HepG2 (cell line): Measurements from ENCODE around the gene COASY. TPM values are rescaled to one million over a fixed set of nuclear protein-coding genes. Genes with fewer than 3 reads are reported as not detected.

Experiments used
- ATAC-seq: fragments of 200-7000 bp; cut with Tn5 transposase; 3 replicates; pipeline ENCODE4 v1.9.1; 2020; ENCODE audit warnings: mild to moderate bottlenecking, moderate library complexity
- BruUV-seq: library from RNA; stranded (reverse); fragments of 400-500 nt; replicated peaks from 2 replicates; lab custom pipeline; 2021; lab: Mats Ljungman, UMichigan
- CTCF ChIA-PET: fragments of 300-600 bp; formaldehyde crosslinking; extraction: SDS; loops from one replicate; lab custom pipeline; 2021; ENCODE audit warnings: low total read pairs, inconsistent platforms, low intra/inter-chr PET ratio; lab: Yijun Ruan, JAX
- POLR2A ChIA-PET: fragments of 350-600 bp; sonication (Branson Sonifier 250); formaldehyde crosslinking; loops from one replicate; lab custom pipeline; 2020; ENCODE audit warnings: antibody characterized with exemption, inconsistent platforms; lab: Yijun Ruan, JAX
- DNase-seq: peaks from one replicate; pipeline ENCODE4 v3.0.0-alpha.2; 2015; ENCODE audit warnings: low spot score
- FAIRE-seq: peaks from 3 replicates; lab custom pipeline; 2011; peaks lifted over from hg19 to GRCh38; lab: Jason Lieb, UNC
- H2AFZ ChIP-seq: one replicate; pipeline ENCODE4 v1.6.1; 2011; ENCODE audit warnings: low read length, inconsistent platforms
- H3K27ac ChIP-seq: fragments of 300-600 bp; 3 replicates; pipeline ENCODE4 v1.8.0; 2011; ENCODE audit warnings: mixed run types, mild to moderate bottlenecking, mixed read lengths, low read length, inconsistent platforms; ENCODE audit not compliant: insufficient read depth; ENCODE audit errors: extremely low read length
- H3K27me3 ChIP-seq, 2 experiments: fragments of 200-600 bp in 1 of 2; 2 replicates in 1 of 2; 3 replicates in 1 of 2; pipeline versions ENCODE4 v1.6.0 to v1.8.0; 2011; ENCODE audit warnings: low read length in 2 of 2, mild to moderate bottlenecking in 2 of 2, moderate library complexity in 2 of 2, inconsistent platforms in 1 of 2; ENCODE audit not compliant: insufficient read depth in 2 of 2, control insufficient read depth in 1 of 2
- H3K36me3 ChIP-seq, 2 experiments: fragments of 200-600 bp in 1 of 2; replicated peaks in 1 of 2; 2 replicates in 1 of 2; 3 replicates in 1 of 2; pipeline versions ENCODE4 v1.5.1 to v1.8.0; 2011; ENCODE audit warnings: low read length in 2 of 2, inconsistent platforms in 1 of 2; ENCODE audit not compliant: insufficient read depth in 2 of 2, control insufficient read depth in 1 of 2
- H3K4me1 ChIP-seq: 2 replicates; pipeline ENCODE4 v1.5.1; 2012; ENCODE audit warnings: low read length, inconsistent platforms; ENCODE audit not compliant: insufficient read depth
- H3K4me2 ChIP-seq: 2 replicates; pipeline ENCODE4 v1.6.0; 2011; ENCODE audit warnings: low read depth, low read length, inconsistent platforms
- H3K4me3 ChIP-seq, 3 experiments: fragments of 200-600 bp in 1 of 3; sonication (generic), shearing (Covaris generic) in 1 of 3; replicated peaks in 1 of 3; 2 replicates each; pipeline ENCODE4 v1.5.1; 2011 to 2016; ENCODE audit warnings: low read length in 3 of 3, inconsistent platforms in 2 of 3, low read depth in 2 of 3, mild to moderate bottlenecking in 2 of 3, control low read depth in 1 of 3, mixed read lengths in 1 of 3; ENCODE audit not compliant: insufficient read depth in 1 of 3
- H3K79me2 ChIP-seq: one replicate; pipeline ENCODE4 v1.6.1; 2011; ENCODE audit warnings: low read length, inconsistent platforms; ENCODE audit not compliant: insufficient read depth
- H3K9ac ChIP-seq: 2 replicates; pipeline ENCODE4 v1.6.0; 2011; ENCODE audit warnings: mild to moderate bottlenecking, low read depth, low read length, inconsistent platforms; ENCODE audit not compliant: insufficient read depth
- H3K9me3 ChIP-seq: 2 replicates; pipeline ENCODE4 v1.5.1; 2012; ENCODE audit warnings: mild to moderate bottlenecking, low read length
- H4K20me1 ChIP-seq: 2 replicates; pipeline ENCODE4 v1.6.0; 2011; ENCODE audit warnings: inconsistent platforms, mild to moderate bottlenecking, low read length, moderate library complexity; ENCODE audit not compliant: insufficient read depth
- EHMT2 ChIP-seq: fragments of 200-600 bp; sonication (generic); IDR thresholded peaks from 2 replicates; pipeline ENCODE4 v1.7.0; 2017; ENCODE audit warnings: antibody characterized with exemption, low read depth, low read length, borderline replicate concordance
- KDM3A ChIP-seq: IDR thresholded peaks from 2 replicates; pipeline ENCODE4 v1.6.1; 2018; ENCODE audit warnings: low read depth, missing compliant biosample characterization
- KLF13 ChIP-seq: sonication (generic); formaldehyde crosslinking; IDR thresholded peaks from 2 replicates; pipeline ENCODE4 v1.4.0; 2020; ENCODE audit warnings: mild to moderate bottlenecking, missing genetic modification reagents
- MYNN ChIP-seq: sonication (generic); formaldehyde crosslinking; IDR thresholded peaks from 2 replicates; pipeline ENCODE4 v1.4.0; 2020; ENCODE audit warnings: mild to moderate bottlenecking, low read depth, missing genetic modification reagents
- PHF21A ChIP-seq: sonication (generic); formaldehyde crosslinking; IDR thresholded peaks from 2 replicates; pipeline ENCODE4 v1.5.0; 2020; ENCODE audit warnings: mild to moderate bottlenecking, missing genetic modification reagents
- PLRG1 ChIP-seq: fragments of 450-650 bp; conservative IDR thresholded peaks from 2 replicates; pipeline ENCODE4 v1.6.1; 2016
- POGZ ChIP-seq: sonication (generic); formaldehyde crosslinking; IDR thresholded peaks from 2 replicates; pipeline ENCODE4 v1.4.0; 2020; ENCODE audit warnings: mild to moderate bottlenecking, missing genetic modification reagents
- SALL2 ChIP-seq: sonication (generic); formaldehyde crosslinking; IDR thresholded peaks from 2 replicates; pipeline ENCODE4 v1.8.1; 2023; ENCODE audit warnings: mild to moderate bottlenecking, missing genetic modification reagents, inconsistent platforms
- TBX3 ChIP-seq: fragments of 450-650 bp; IDR thresholded peaks from 2 replicates; pipeline ENCODE4 v1.6.1; 2017; ENCODE audit warnings: antibody characterized with exemption, mild to moderate bottlenecking, inconsistent platforms, borderline replicate concordance
- ZFP82 ChIP-seq: sonication (generic); formaldehyde crosslinking; IDR thresholded peaks from 2 replicates; pipeline ENCODE4 v1.5.1; 2020; ENCODE audit warnings: mild to moderate bottlenecking, missing genetic modification reagents, borderline replicate concordance
- ZNF383 ChIP-seq: sonication (generic); formaldehyde crosslinking; IDR thresholded peaks from 2 replicates; pipeline ENCODE4 v1.4.0; 2020; ENCODE audit warnings: missing genetic modification reagents, mild to moderate bottlenecking, borderline replicate concordance
- ZNF589 ChIP-seq: sonication (generic); formaldehyde crosslinking; conservative IDR thresholded peaks from 2 replicates; pipeline ENCODE4 v1.8.0; 2022; ENCODE audit warnings: mild to moderate bottlenecking, moderate library complexity, missing genetic modification reagents
- ZNF646 ChIP-seq: sonication (generic); formaldehyde crosslinking; IDR thresholded peaks from 2 replicates; pipeline ENCODE4 v1.9.0; 2021; ENCODE audit warnings: mild to moderate bottlenecking, missing genetic modification reagents
- ZNF768 ChIP-seq: sonication (generic); formaldehyde crosslinking; IDR thresholded peaks from 2 replicates; pipeline ENCODE4 v1.4.0; 2020; ENCODE audit warnings: missing genetic modification reagents
- ZNF891 ChIP-seq: sonication (generic); formaldehyde crosslinking; IDR thresholded peaks from 2 replicates; pipeline ENCODE4 v1.5.0; 2020; ENCODE audit warnings: mild to moderate bottlenecking, missing genetic modification reagents
- WGBS: methylation state at CpG from one replicate; pipeline ENCODE4 v1.1.6; 2017; ENCODE audit warnings: low lambda C conversion rate; 5-methylcytosine and 5-hydroxymethylcytosine counted together
- in situ Hi-C: cut with HindIII; loops from 2 replicates; pipeline ENCODE4 v1.10.0; 2017; ENCODE audit warnings: low pct_unique_long_range_greater_than_20kb; ENCODE audit not compliant: extremely low pct_ligation_motif_present
- intact Hi-C: fragments of 100-400 bp; cut with micrococcal nuclease; formaldehyde crosslinking; loops from one replicate; pipeline ENCODE4 v1.10.0; 2022; ENCODE audit not compliant: unreplicated experiment
- polyA plus RNA-seq, 8 experiments: library from polyadenylated mRNA; depleted of rRNA in 3 of 8; stranded (reverse) in 7 of 8; unstranded in 1 of 8; fragments of >200 nt; fragmentation: Illumina TruSeq in 4 of 8; extraction: Trizol in 4 of 8; gene quantifications; 2 replicates each; pipeline versions ENCODE4 v1.2.1 to v1.2.3, GENCODE V29; 2011 to 2016; ENCODE audit warnings: low read depth in 4 of 8, missing spikeins in 1 of 8, mixed read lengths in 1 of 8; ENCODE audit not compliant: insufficient read depth in 1 of 8
- total RNA-seq, 5 experiments: library from RNA; depleted of rRNA; stranded (reverse); fragments of >200 nt; fragmentation: Illumina TruSeq; extraction: Trizol; gene quantifications; 2 replicates each; pipeline ENCODE4 v1.2.3, GENCODE V29; 2016; ENCODE audit warnings: low read depth in 1 of 5
- TF ChIP-seq, protein P1 (sequence below): sonication (generic); formaldehyde crosslinking; IDR thresholded peaks from 2 replicates; pipeline ENCODE4 v1.4.0; 2020; ENCODE audit warnings: missing genetic modification reagents
- TF ChIP-seq, protein P2 (sequence below): sonication (generic); formaldehyde crosslinking; IDR thresholded peaks from 2 replicates; pipeline ENCODE4 v1.4.0; 2020; ENCODE audit warnings: missing genetic modification reagents

The COASY gene
- total and polyA plus RNA-seq, 2 of the 13 experiments (the other 11 are each of a cell fraction or from before 2014, with no cell fraction given): 90.7 to 125 TPM

DNA sequence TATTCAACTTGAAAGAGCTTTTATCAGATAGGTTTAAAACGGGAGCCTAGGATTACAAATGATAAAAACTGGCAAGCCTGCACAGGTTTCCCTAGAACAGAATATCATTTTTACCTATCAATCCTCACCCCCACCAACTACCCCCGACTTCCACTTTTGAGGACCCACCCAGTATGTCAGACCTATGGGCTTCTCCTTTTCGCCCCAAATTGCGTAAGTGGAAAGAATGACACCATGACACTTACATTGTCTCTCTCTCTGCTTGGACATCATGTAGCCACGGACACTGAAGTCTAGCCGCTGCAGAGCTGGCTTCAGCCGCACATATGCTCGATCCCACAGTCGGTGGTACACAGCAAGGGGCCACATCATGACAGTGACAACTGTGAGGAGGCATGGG is 22.9 kb downstream of the COASY start (continued):
- no peak for TF ChIP-seq ZNF646 (CRISPR knock-in tag)
- no peak for TF ChIP-seq ZNF383 (CRISPR knock-in tag)

GRCh38 chr17:42585353-42585752 is 23.4 kb downstream of the COASY start:
- CTCF ChIA-PET: no interaction called here
- no peak overlapping the region for H2AFZ ChIP-seq
- no peak for ATAC-seq
- in situ Hi-C loops (no loop called here), intact Hi-C loops (no loop called here)
- H4K20me1 ChIP-seq: no peaks in the 10 kb centered on the region
- no peaks in the 10 kb centered on the region for H3K79me2 ChIP-seq
- no peaks in the 10 kb centered on the region for H3K4me1 ChIP-seq
- H3K4me3 ChIP-seq: no peak overlapping the region
- H3K4me2 ChIP-seq: no peak overlapping the region
- BruUV-seq: no TSS peak
- H3K27me3 ChIP-seq: no peaks in the 10 kb centered on the region
- 100% methylated on average over 1 of the region's 1 CpG for WGBS
- H3K36me3 ChIP-seq: peaks cover 51 to 93% of the 10 kb centered on the region in 2 experiments
- H3K9me3 ChIP-seq: no peaks in the 10 kb centered on the region
- H3K9ac ChIP-seq: no peak overlapping the region
- no peak overlapping the region for H3K27ac ChIP-seq
- POLR2A ChIA-PET: no interaction called here
- DNase-seq: no peak
- FAIRE-seq: no peak
- TF ChIP-seq SALL2 (CRISPR knock-in tag): no peak
- TF ChIP-seq ZNF589 (CRISPR knock-in tag): no peak
- no peak for TF ChIP-seq TBX3
- TF ChIP-seq EHMT2: no peak
- TF ChIP-seq, protein P1, sequence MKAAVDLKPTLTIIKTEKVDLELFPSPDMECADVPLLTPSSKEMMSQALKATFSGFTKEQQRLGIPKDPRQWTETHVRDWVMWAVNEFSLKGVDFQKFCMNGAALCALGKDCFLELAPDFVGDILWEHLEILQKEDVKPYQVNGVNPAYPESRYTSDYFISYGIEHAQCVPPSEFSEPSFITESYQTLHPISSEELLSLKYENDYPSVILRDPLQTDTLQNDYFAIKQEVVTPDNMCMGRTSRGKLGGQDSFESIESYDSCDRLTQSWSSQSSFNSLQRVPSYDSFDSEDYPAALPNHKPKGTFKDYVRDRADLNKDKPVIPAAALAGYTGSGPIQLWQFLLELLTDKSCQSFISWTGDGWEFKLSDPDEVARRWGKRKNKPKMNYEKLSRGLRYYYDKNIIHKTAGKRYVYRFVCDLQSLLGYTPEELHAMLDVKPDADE (CRISPR knock-in tag): no peak
- no peak for TF ChIP-seq KLF13 (CRISPR knock-in tag)
- TF ChIP-seq, protein P2, sequence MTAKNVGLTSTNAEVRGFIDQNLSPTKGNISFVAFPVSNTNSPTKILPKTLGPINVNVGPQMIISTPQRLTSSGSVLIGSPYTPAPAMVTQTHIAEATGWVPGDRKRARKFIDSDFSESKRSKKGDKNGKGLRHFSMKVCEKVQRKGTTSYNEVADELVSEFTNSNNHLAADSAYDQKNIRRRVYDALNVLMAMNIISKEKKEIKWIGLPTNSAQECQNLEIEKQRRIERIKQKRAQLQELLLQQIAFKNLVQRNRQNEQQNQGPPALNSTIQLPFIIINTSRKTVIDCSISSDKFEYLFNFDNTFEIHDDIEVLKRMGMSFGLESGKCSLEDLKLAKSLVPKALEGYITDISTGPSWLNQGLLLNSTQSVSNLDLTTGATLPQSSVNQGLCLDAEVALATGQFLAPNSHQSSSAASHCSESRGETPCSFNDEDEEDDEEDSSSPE (CRISPR knock-in tag): no peak
- TF ChIP-seq KDM3A (CRISPR knock-in tag): no peak
- TF ChIP-seq ZNF768 (CRISPR knock-in tag): no peak
- TF ChIP-seq PHF21A (CRISPR knock-in tag): no peak
- TF ChIP-seq PLRG1: no peak
- no peak for TF ChIP-seq ZFP82
- TF ChIP-seq MYNN (CRISPR knock-in tag): no peak
- TF ChIP-seq POGZ: no peak
- no peak for TF ChIP-seq ZNF891
